DOHH2 (cell line): ENCODE results near the gene ZNF385D.

Experiments
- H3F3A ChIP-seq: fragments of 200-600 bp; sonication (generic), shearing (Covaris generic); 2 replicates; pipeline ENCODE4 v1.6.0; 2016; ENCODE audit warnings: antibody characterized with exemption, mild to moderate bottlenecking; ENCODE audit not compliant: control insufficient read depth, insufficient read depth
- H3K27ac ChIP-seq: fragments of 200-600 bp; sonication (generic); 2 replicates; pipeline ENCODE4 v1.5.1; 2014; ENCODE audit warnings: low read depth, mild to moderate bottlenecking, low read length, moderate library complexity
- H3K27me3 ChIP-seq: fragments of 200-600 bp; sonication (generic); 2 replicates; pipeline ENCODE4 v1.6.1; 2014; ENCODE audit warnings: mild to moderate bottlenecking, low read length, mixed read lengths; ENCODE audit not compliant: control insufficient read depth
- H3K36me3 ChIP-seq: fragments of 200-600 bp; sonication (generic); 2 replicates; pipeline ENCODE4 v1.6.1; 2014; ENCODE audit warnings: mild to moderate bottlenecking, low read length, moderate library complexity, mixed read lengths; ENCODE audit not compliant: control insufficient read depth
- H3K4me1 ChIP-seq: fragments of 200-600 bp; sonication (generic); 2 replicates; pipeline ENCODE4 v1.6.1; 2014; ENCODE audit warnings: mild to moderate bottlenecking, low read length, mixed read lengths; ENCODE audit not compliant: control insufficient read depth
- H3K4me2 ChIP-seq: fragments of 200-600 bp; sonication (generic); 2 replicates; pipeline ENCODE4 v1.6.0; 2014; ENCODE audit warnings: mild to moderate bottlenecking, low read length, moderate library complexity
- H3K4me3 ChIP-seq: fragments of 200-600 bp; sonication (generic); 2 replicates; pipeline ENCODE4 v1.5.1; 2014; ENCODE audit warnings: mild to moderate bottlenecking, low read length, mixed read lengths
- H3K79me2 ChIP-seq: fragments of 200-600 bp; sonication (generic); 2 replicates; pipeline ENCODE4 v1.6.1; 2014; ENCODE audit warnings: mild to moderate bottlenecking, low read length, mixed read lengths; ENCODE audit not compliant: control insufficient read depth
- H3K9me2 ChIP-seq: fragments of 200-600 bp; sonication (generic); replicated peaks from 2 replicates; pipeline ENCODE4 v1.6.1; 2014; ENCODE audit warnings: mild to moderate bottlenecking, low read length, mixed read lengths; ENCODE audit not compliant: control insufficient read depth
- H3K9me3 ChIP-seq: fragments of 200-600 bp; sonication (generic); 2 replicates; pipeline ENCODE4 v1.6.1; 2014; ENCODE audit warnings: antibody characterized with exemption, low read length, mixed read lengths; ENCODE audit not compliant: control insufficient read depth, insufficient read depth
- H4K20me1 ChIP-seq: fragments of 200-600 bp; sonication (generic); 2 replicates; pipeline ENCODE4 v1.6.0; 2014; ENCODE audit warnings: low read depth, mild to moderate bottlenecking, antibody characterized with exemption, low read length, moderate library complexity; ENCODE audit not compliant: control insufficient read depth, insufficient read depth
- EZH2phosphoT487 ChIP-seq: fragments of 200-600 bp; sonication (generic); IDR thresholded peaks from 2 replicates; pipeline ENCODE4 v1.6.1; 2017; ENCODE audit warnings: borderline replicate concordance, mild to moderate bottlenecking, antibody characterized with exemption, low read length, moderate library complexity, mixed read lengths
- TF ChIP-seq, protein P1 (sequence below): fragments of 200-600 bp; sonication (generic); IDR thresholded peaks from one replicate; pipeline ENCODE4 v1.5.1; 2014; ENCODE audit warnings: antibody characterized with exemption, mild to moderate bottlenecking, low read depth, low read length; ENCODE audit not compliant: poor library complexity, severe bottlenecking

Gene ZNF385D

DNA sequence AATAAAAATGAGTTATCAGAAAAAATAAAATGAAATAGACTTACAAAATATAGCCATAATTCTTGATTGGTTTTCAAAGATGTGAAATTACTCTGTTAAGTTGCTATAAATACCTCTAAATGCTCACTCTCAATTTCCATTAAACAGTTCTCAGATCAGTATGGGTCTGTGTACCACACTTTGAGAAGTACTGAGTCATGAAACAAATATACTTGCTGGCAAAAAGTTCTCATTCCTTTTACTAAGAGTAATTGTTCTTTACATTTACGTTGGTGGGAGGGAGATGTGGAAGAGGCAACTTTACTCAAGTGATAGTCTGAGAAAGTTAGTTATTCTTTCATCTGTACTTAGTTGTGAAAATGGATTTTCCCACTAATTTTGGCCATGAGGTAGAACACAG lies 96.3 kb downstream of the ZNF385D start:
- Histone ChIP-seq H3K27me3 (no peaks in the 10 kb centered on the region), H3K9me3 (no peaks in the 10 kb centered on the region), H3K4me1 (no peaks in the 10 kb centered on the region), H3K4me2 (no peak overlapping the region), H3K27ac (no peak overlapping the region), H3K79me2 (no peaks in the 10 kb centered on the region), H3K36me3 (no peaks in the 10 kb centered on the region), H4K20me1 (no peaks in the 10 kb centered on the region), H3K4me3 (no peak overlapping the region), H3F3A (no peaks in the 10 kb centered on the region), H3K9me2 (no peaks in the 10 kb centered on the region)
- TF ChIP-seq, protein P1, sequence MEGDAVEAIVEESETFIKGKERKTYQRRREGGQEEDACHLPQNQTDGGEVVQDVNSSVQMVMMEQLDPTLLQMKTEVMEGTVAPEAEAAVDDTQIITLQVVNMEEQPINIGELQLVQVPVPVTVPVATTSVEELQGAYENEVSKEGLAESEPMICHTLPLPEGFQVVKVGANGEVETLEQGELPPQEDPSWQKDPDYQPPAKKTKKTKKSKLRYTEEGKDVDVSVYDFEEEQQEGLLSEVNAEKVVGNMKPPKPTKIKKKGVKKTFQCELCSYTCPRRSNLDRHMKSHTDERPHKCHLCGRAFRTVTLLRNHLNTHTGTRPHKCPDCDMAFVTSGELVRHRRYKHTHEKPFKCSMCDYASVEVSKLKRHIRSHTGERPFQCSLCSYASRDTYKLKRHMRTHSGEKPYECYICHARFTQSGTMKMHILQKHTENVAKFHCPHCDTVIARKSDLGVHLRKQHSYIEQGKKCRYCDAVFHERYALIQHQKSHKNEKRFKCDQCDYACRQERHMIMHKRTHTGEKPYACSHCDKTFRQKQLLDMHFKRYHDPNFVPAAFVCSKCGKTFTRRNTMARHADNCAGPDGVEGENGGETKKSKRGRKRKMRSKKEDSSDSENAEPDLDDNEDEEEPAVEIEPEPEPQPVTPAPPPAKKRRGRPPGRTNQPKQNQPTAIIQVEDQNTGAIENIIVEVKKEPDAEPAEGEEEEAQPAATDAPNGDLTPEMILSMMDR, result no peak
- TF ChIP-seq EZH2phosphoT487, result no peak

DNA sequence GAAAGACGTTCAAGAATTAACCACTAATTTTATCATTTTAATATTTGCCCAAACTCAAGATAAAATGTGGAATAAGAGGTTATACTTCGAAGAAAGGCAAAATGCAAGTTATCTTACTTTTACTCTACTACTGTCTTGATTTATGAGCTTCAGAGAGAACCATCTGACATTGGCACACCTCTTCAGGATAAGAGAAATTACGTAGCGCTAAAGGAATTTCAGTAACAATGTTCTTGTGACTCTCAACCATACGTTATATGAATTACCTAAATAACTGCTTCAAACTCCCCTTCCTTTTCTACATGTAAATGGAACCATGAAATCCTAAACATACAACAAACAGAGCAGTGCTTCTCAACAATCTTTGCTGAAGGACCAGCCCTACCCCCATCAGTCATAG lies 96.8 kb downstream of the ZNF385D start:
- Histone ChIP-seq H3K4me2 (no peak overlapping the region), H3K4me1 (no peaks in the 10 kb centered on the region), H3K4me3 (no peak overlapping the region), H3K9me3 (no peaks in the 10 kb centered on the region), H3K9me2 (no peaks in the 10 kb centered on the region), H3F3A (no peaks in the 10 kb centered on the region), H3K36me3 (no peaks in the 10 kb centered on the region), H4K20me1 (no peaks in the 10 kb centered on the region), H3K27me3 (no peaks in the 10 kb centered on the region), H3K79me2 (no peaks in the 10 kb centered on the region), H3K27ac (no peak overlapping the region)
- TF ChIP-seq, protein P1, result no peak
- TF ChIP-seq EZH2phosphoT487, result no peak

DNA sequence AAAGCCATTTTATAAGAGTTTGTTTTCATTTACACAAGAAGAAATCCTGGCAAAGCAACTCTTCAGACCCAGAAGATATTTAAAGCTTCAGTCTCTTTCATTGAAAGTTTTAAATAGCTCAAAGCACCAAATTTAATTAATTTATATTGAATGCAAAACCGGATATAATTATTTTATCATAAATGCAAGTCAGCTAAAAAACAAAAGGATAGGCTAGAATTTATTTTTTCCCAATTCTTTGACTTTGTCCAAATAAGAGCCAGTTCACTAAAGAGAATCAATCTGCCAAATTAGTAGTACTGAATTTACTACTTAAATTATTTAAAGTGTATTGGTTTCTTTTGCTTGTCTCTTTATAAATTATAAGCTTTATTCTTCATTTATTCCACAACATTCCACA lies 101.5 kb downstream of the ZNF385D start:
- no peak overlapping the region for H3K4me2 ChIP-seq
- H3K27ac ChIP-seq, result no peak overlapping the region
- TF ChIP-seq, protein P1, result no peak
- TF ChIP-seq EZH2phosphoT487, result no peak
- no peaks in the 10 kb centered on the region for H3K9me2 ChIP-seq
- no peaks in the 10 kb centered on the region for H3K9me3 ChIP-seq
- H3K27me3 ChIP-seq, result no peaks in the 10 kb centered on the region
- H3K4me3 ChIP-seq, result no peak overlapping the region
- H3K4me1 ChIP-seq, result no peaks in the 10 kb centered on the region
- no peaks in the 10 kb centered on the region for H3K36me3 ChIP-seq
- H4K20me1 ChIP-seq, result no peaks in the 10 kb centered on the region
- no peaks in the 10 kb centered on the region for H3F3A ChIP-seq
- no peaks in the 10 kb centered on the region for H3K79me2 ChIP-seq

DNA sequence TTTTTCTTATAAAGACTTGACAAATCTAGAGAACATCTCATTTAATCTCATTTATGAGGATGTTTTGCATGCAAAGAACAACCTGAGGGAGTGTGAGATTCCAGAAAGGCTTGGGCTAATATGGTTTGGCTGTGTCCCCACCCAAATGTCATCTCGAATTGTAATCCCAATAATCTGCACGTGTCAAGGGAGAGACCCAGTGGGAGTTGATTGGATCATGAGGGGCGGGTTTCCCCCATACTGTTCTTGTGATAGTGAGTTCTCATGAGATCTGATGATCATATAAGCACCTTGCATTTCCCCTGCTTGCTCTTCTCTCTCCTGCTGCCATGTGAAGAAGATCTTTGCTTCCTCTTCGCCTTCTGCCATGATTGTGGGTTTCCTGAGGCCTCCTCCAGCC lies 103.0 kb downstream of the ZNF385D start:
- no peaks in the 10 kb centered on the region for H3K9me3 ChIP-seq
- H4K20me1 ChIP-seq, result no peaks in the 10 kb centered on the region
- no peak overlapping the region for H3K27ac ChIP-seq
- H3K79me2 ChIP-seq, result no peaks in the 10 kb centered on the region
- no peak overlapping the region for H3K4me2 ChIP-seq
- H3K36me3 ChIP-seq, result no peaks in the 10 kb centered on the region
- H3K27me3 ChIP-seq, result no peaks in the 10 kb centered on the region
- H3K9me2 ChIP-seq, result no peaks in the 10 kb centered on the region
- H3K4me3 ChIP-seq, result no peak overlapping the region
- H3K4me1 ChIP-seq, result no peaks in the 10 kb centered on the region
- TF ChIP-seq, protein P1, result no peak
- TF ChIP-seq EZH2phosphoT487, result no peak
- no peaks in the 10 kb centered on the region for H3F3A ChIP-seq
